Uterus (tissue), 4 donors: ENCODE results near the gene AHSP. TPM values are rescaled to one million over a fixed set of nuclear protein-coding genes. Genes with fewer than 3 reads are reported as not detected.
"Not testable (repeated sequence)": the region's sequence is repeated elsewhere in the genome, so short reads cannot be mapped to it uniquely, and the experiment has no call there.

Experiments
- DNase-seq, 2 donors: peaks; one replicate each; pipeline ENCODE4 v3.0.0-alpha.2; 2019 to 2020
- H3K27ac ChIP-seq, 2 donors: fragments of 200-600 bp; sonication (generic); 1 replicate in 1 of 2; 2 replicates in 1 of 2; pipeline ENCODE4 v1.5.1; 2016 to 2018
- H3K27me3 ChIP-seq, 2 donors: fragments of 200-600 bp; sonication (generic); one replicate each; pipeline ENCODE4 v1.5.1; 2018 to 2019; ENCODE audit warnings: control low read depth in 1 of 2
- H3K36me3 ChIP-seq, 2 donors: fragments of 200-600 bp; sonication (generic); one replicate each; pipeline ENCODE4 v1.5.1; 2019; ENCODE audit warnings: control low read depth in 1 of 2
- H3K4me1 ChIP-seq, 2 donors: fragments of 200-600 bp; sonication (generic); one replicate each; pipeline ENCODE4 v1.5.1; 2018 to 2019; ENCODE audit warnings: control low read depth in 1 of 2
- H3K4me3 ChIP-seq, 2 donors: fragments of 200-600 bp; sonication (generic); 1 replicate in 1 of 2; 2 replicates in 1 of 2; pipeline ENCODE4 v1.5.1; 2018 to 2019; ENCODE audit warnings: mild to moderate bottlenecking in 1 of 2
- H3K9me3 ChIP-seq, 2 donors: fragments of 200-600 bp; sonication (generic); one replicate each; pipeline ENCODE4 v1.5.1; 2019; ENCODE audit warnings: control low read depth in 1 of 2
- POLR2A ChIP-seq, 2 donors: fragments of 450-650 bp; IDR thresholded peaks; one replicate each; pipeline ENCODE4 v1.6.1; 2016; ENCODE audit warnings: antibody characterized with exemption in 2 of 2, mild to moderate bottlenecking in 1 of 2, moderate library complexity in 1 of 2
- intact Hi-C: fragments of 100-400 bp; cut with DNase I; formaldehyde crosslinking; loops from one replicate; pipeline ENCODE4 v1.15.1; 2023; ENCODE audit warnings: low total_unique reads
- total RNA-seq, 4 donors: library from RNA; depleted of rRNA in 3 of 4; stranded (reverse); fragments of >200 nt in 3 of 4; gene quantifications; one replicate each; pipeline versions ENCODE4 v1.1.0 to v1.2.4, GENCODE V29; 2014 to 2023
- TF ChIP-seq, protein P1 (sequence below), 4 experiments: fragments of 200-600 bp in 2 of 4; fragments of 450-650 bp in 2 of 4; sonication (generic) in 2 of 4; IDR thresholded peaks; one replicate each; pipeline ENCODE4 v1.5.1; 2016 to 2019; ENCODE audit warnings: antibody characterized with exemption in 4 of 4, mild to moderate bottlenecking in 2 of 4, moderate library complexity in 1 of 4
- donor health status: DM: yes; HTN: yes; CAD: no.

Gene AHSP, protein sequence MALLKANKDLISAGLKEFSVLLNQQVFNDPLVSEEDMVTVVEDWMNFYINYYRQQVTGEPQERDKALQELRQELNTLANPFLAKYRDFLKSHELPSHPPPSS
- total RNA-seq: 1 to 10 TPM in 1 of 4 donors, not detected in 3; 5.6 TPM

GRCh38 chr16:31527734-31528274, at the start of gene AHSP:
TSS of gene AHSP (plus strand) at chr16:31527900. CDS start at chr16:31528140, 240 bp downstream.
- peak within 1 kb of the TSS; percentile 23 to 79 for H3K27ac ChIP-seq
- intact Hi-C loops: no loop called here

DNA sequence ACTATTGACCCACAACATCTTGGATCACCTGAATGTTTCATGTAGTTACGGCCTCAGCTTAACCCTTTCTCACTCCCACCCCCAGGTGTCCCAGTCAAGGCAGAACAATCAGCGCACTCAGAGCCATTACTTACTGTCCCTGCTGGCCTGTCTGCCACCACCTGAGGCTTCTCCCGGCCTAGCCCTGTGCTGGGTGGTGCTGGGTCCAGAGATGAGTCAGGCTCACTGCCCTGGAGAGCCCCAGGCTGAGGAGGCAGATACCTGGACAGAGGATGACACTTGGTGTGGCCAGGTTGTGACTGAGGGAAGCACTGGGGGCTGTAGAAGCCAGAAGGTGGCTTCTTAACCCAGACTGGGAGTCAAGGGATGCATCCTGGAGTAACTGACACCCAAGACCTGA, 48.7 kb upstream of the AHSP start:
- H3K36me3 ChIP-seq: no peaks in the 10 kb centered on the region
- TF ChIP-seq POLR2A (IDR thresholded peaks at IDR 0.05): no peak
- TF ChIP-seq, protein P1, sequence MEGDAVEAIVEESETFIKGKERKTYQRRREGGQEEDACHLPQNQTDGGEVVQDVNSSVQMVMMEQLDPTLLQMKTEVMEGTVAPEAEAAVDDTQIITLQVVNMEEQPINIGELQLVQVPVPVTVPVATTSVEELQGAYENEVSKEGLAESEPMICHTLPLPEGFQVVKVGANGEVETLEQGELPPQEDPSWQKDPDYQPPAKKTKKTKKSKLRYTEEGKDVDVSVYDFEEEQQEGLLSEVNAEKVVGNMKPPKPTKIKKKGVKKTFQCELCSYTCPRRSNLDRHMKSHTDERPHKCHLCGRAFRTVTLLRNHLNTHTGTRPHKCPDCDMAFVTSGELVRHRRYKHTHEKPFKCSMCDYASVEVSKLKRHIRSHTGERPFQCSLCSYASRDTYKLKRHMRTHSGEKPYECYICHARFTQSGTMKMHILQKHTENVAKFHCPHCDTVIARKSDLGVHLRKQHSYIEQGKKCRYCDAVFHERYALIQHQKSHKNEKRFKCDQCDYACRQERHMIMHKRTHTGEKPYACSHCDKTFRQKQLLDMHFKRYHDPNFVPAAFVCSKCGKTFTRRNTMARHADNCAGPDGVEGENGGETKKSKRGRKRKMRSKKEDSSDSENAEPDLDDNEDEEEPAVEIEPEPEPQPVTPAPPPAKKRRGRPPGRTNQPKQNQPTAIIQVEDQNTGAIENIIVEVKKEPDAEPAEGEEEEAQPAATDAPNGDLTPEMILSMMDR (IDR thresholded peaks at IDR 0.05): no peak

More at GRCh38 chr16:31527734-31528274, at the start of gene AHSP:
- Histone ChIP-seq H3K4me3 (peak within 1 kb of the TSS in 1 of 2 donors; percentile 45), H3K27me3 (no peaks in the 10 kb centered on the region), H3K9me3 (no peaks in the 10 kb centered on the region), H3K36me3 (no peaks in the 10 kb centered on the region), H3K4me1 (peaks cover 0 to 6% of the 10 kb centered on the region in 2 donors)
- DNase-seq: no peak
- TF ChIP-seq, protein P1 (IDR thresholded peaks at IDR 0.05): no peak
- no peak for TF ChIP-seq POLR2A (IDR thresholded peaks at IDR 0.05)

DNA sequence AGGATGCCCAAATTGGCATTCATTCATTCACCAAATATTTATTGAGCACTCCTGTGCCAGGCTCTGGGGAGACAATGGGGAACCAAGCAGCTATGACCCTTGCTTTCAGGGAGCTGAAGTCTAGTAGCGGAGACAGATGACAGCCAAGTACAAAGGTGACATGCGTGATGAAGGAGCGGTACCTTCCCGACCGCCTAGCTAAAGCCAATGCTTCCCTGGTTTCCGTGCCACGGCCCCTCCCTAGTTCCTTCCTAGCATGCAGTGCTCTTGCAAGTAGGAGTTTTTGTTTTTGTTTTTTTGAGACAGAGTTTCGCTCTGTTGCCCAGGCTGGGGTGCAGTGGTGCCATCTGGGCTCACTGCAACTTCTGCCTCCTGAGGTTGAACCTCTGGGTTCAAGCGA, 47.9 kb upstream of the AHSP start:
- Histone ChIP-seq H3K27ac (no peak overlapping the region), H3K36me3 (no peaks in the 10 kb centered on the region), H3K4me3 (no peak overlapping the region), H3K4me1 (no peaks in the 10 kb centered on the region), H3K27me3 (no peaks in the 10 kb centered on the region), H3K9me3 (no peaks in the 10 kb centered on the region)
- no peak for TF ChIP-seq POLR2A (IDR thresholded peaks at IDR 0.05)
- TF ChIP-seq, protein P1 (IDR thresholded peaks at IDR 0.05): no peak
- intact Hi-C loops: no loop called here
- DNase-seq: no peak

More for the DNA sequence above, 48.7 kb upstream of the AHSP start:
- no peaks in the 10 kb centered on the region for H3K9me3 ChIP-seq
- no peaks in the 10 kb centered on the region for H3K27me3 ChIP-seq
- DNase-seq: no peak
- H3K4me3 ChIP-seq: no peak overlapping the region
- no peak overlapping the region for H3K27ac ChIP-seq
- H3K4me1 ChIP-seq: peaks cover 0 to 7% of the 10 kb centered on the region in 2 donors
- intact Hi-C loops: no loop called here

GRCh38 chr16:31480851-31481536, 46.7 kb upstream of the AHSP start:
- Histone ChIP-seq H3K36me3 (no peaks in the 10 kb centered on the region), H3K27me3 (no peaks in the 10 kb centered on the region), H3K27ac (no peak overlapping the region), H3K4me3 (no peak overlapping the region), H3K9me3 (no peaks in the 10 kb centered on the region), H3K4me1 (no peaks in the 10 kb centered on the region)
- intact Hi-C loops: no loop called here
- peak in 1 of 2 donors; percentile 59 for DNase-seq
- TF ChIP-seq, protein P1 (IDR thresholded peaks at IDR 0.05): no peak
- no peak for TF ChIP-seq POLR2A (IDR thresholded peaks at IDR 0.05)

DNA sequence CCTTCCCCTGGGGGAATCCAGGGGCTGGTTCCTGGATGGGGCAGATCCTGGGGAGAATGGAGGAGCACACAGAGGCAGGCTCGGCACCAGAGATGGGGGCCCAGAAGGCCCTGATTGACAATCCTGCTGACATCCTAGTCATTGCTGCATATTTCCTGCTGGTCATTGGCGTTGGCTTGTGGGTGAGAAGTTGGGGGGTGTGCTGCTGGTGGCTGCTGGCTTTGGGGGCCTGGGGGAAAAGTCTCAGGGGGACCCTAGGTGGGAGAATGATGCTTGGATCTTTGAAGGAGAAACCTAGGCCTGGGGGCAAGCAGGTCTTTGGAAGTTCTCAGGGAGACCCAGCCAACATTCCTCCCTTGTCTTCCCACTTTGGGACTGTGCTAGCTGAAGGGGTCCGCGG, 44.6 kb upstream of the AHSP start, which contains the start of gene SLC5A2:
SLC5A2 (plus strand) TSS at position 43 of the 400 bp plus-strand sequence; CDS start at position 57, 14 bp downstream.
- Histone ChIP-seq H3K27ac (no peak within 1 kb of the TSS), H3K4me1 (peaks cover 0 to 12% of the 10 kb centered on the region in 2 donors), H3K4me3 (no peak within 1 kb of the TSS), H3K36me3 (no peaks in the 10 kb centered on the region), H3K27me3 (no peaks in the 10 kb centered on the region), H3K9me3 (no peaks in the 10 kb centered on the region)
- TF ChIP-seq, protein P1 (IDR thresholded peaks at IDR 0.05): no peak
- no peak for TF ChIP-seq POLR2A (IDR thresholded peaks at IDR 0.05)
- DNase-seq: no peak
- intact Hi-C loops: no loop called here

- intact Hi-C loops, H3K4me3 ChIP-seq: not testable (repeated sequence)
Measured at GRCh38 chr16:31484048-31484447, 43.7 kb upstream of the AHSP start.

More at GRCh38 chr16:31484048-31484447, 43.7 kb upstream of the AHSP start:
- H3K36me3 ChIP-seq, DNase-seq, H3K27me3 ChIP-seq, H3K27ac ChIP-seq, H3K9me3 ChIP-seq: not testable (repeated sequence)
- peaks cover 0 to 20% of the 10 kb centered on the region in 2 donors for H3K4me1 ChIP-seq
